ENCODE results near the gene OTOG. TPM values are rescaled to one million over a fixed set of nuclear protein-coding genes. Genes with fewer than 3 reads are reported as not detected.

Gene OTOG
- total RNA-seq, 1 experiment from 2014 or later: not detected

DNA sequence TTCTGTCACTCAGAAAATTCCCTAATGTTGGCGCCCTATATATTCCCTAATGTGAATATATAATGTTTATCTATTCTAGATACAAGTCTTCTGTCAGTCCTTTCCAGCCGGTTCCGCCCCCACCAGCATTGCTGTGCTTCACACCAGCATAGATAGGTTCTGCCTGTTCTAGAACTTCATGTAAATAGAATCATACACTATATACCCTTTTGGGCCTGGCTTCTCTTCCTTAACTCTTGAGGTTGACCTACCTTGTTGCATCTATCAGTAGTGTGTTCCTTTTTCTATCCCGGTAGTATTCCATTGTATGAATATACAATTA lies 34.6 kb downstream of the OTOG start:
- peaks cover 67% of the 10 kb centered on the region for H3K27me3 ChIP-seq (ENCODE audit: low read length)
- H3K9me2 ChIP-seq (replicated peaks; ENCODE audit: low read length): no peaks in the 10 kb centered on the region
- no peaks in the 10 kb centered on the region for H3K79me2 ChIP-seq (ENCODE audit: low read length)
- H4K20me1 ChIP-seq (ENCODE audit: low read length): no peaks in the 10 kb centered on the region
- H3K9ac ChIP-seq (ENCODE audit: low read length): no peak overlapping the region
- H3K4me2 ChIP-seq (ENCODE audit: low read length): no peak overlapping the region
- no peak overlapping the region for H3K4me3 ChIP-seq (ENCODE audit: low read length)
- H3K4me1 ChIP-seq (ENCODE audit: insufficient read depth, low read length): no peaks in the 10 kb centered on the region
- CTCF ChIA-PET: no interaction called here
- intact Hi-C loops (cut with micrococcal nuclease): no loop called here
- ATAC-seq (no peak), DNase-seq (no peak)
- no peaks in the 10 kb centered on the region for H3K36me3 ChIP-seq (ENCODE audit: low read depth, low read length)
- no TSS peak for BruUV-seq (replicated peaks)
- TF ChIP-seq, protein P1, sequence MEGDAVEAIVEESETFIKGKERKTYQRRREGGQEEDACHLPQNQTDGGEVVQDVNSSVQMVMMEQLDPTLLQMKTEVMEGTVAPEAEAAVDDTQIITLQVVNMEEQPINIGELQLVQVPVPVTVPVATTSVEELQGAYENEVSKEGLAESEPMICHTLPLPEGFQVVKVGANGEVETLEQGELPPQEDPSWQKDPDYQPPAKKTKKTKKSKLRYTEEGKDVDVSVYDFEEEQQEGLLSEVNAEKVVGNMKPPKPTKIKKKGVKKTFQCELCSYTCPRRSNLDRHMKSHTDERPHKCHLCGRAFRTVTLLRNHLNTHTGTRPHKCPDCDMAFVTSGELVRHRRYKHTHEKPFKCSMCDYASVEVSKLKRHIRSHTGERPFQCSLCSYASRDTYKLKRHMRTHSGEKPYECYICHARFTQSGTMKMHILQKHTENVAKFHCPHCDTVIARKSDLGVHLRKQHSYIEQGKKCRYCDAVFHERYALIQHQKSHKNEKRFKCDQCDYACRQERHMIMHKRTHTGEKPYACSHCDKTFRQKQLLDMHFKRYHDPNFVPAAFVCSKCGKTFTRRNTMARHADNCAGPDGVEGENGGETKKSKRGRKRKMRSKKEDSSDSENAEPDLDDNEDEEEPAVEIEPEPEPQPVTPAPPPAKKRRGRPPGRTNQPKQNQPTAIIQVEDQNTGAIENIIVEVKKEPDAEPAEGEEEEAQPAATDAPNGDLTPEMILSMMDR (conservative IDR thresholded peaks at IDR 0.05; ENCODE audit: low read depth, low read length): no peak
- TF ChIP-seq EZH2 (IDR thresholded peaks at IDR 0.05; ENCODE audit: low read length, unreplicated experiment) (no peak), EZH2phosphoT487 (IDR thresholded peaks at IDR 0.05; ENCODE audit: borderline replicate concordance, low read length) (no peak)
- H3K9me3 ChIP-seq (ENCODE audit: low read length): no peaks in the 10 kb centered on the region
- H3F3A ChIP-seq (ENCODE audit: low read length, unreplicated experiment): no peaks in the 10 kb centered on the region
- H2AFZ ChIP-seq (ENCODE audit: low read length): no peak overlapping the region
- POLR2A ChIA-PET (ENCODE audit: unreplicated experiment): no interaction called here
- H3K27ac ChIP-seq (ENCODE audit: low read length): no peak overlapping the region

DNA sequence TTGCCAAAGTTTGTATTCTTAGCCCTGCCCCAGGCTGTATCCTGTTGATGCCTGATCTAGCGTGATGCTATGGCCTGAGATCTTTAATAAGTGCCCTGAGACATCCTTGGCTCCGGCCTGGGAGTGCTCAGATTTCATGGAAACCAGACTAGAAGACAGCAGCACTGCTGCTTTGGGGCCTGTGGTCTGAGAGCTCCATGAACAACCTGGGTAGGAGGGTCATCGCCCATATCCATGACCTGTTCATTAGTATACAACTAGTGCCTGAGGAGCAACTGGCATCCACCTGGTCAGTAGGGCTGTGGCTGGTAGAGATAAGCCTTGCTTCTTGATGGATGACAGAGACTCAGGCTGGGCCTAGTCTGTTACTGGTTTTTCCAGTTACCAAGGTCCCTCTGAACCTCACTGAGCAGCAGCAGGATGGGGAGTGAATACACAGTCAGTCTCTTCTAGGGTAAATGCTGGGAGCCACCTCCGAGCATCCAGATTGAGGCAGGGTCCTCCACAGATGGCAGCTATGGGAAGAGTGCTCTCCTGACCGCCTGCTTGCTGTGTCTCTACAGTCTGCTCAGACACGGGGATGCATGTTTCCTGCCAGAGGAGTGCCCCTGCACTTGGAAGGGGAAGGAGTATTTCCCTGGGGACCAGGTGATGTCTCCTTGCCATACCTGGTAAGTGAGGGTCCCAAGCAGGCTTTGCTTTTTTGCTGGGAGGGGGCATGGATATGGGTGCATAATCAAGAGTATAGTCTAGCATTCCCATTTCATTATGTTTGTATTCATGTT lies 39.0 kb downstream of the OTOG start:
- no peaks in the 10 kb centered on the region for H3K9me2 ChIP-seq (replicated peaks; ENCODE audit: low read length)
- no peaks in the 10 kb centered on the region for H3K9me3 ChIP-seq (ENCODE audit: low read length)
- BruUV-seq (replicated peaks): no TSS peak
- no peak overlapping the region for H2AFZ ChIP-seq (ENCODE audit: low read length)
- H4K20me1 ChIP-seq (ENCODE audit: low read length): no peaks in the 10 kb centered on the region
- no peak overlapping the region for H3K4me2 ChIP-seq (ENCODE audit: low read length)
- CTCF ChIA-PET: no interaction called here
- no peaks in the 10 kb centered on the region for H3F3A ChIP-seq (ENCODE audit: low read length, unreplicated experiment)
- H3K4me3 ChIP-seq (ENCODE audit: low read length): no peak overlapping the region
- no peaks in the 10 kb centered on the region for H3K4me1 ChIP-seq (ENCODE audit: insufficient read depth, low read length)
- no peaks in the 10 kb centered on the region for H3K36me3 ChIP-seq (ENCODE audit: low read depth, low read length)
- no peak overlapping the region for H3K27ac ChIP-seq (ENCODE audit: low read length)
- no peak overlapping the region for H3K9ac ChIP-seq (ENCODE audit: low read length)
- H3K27me3 ChIP-seq (ENCODE audit: low read length): peaks cover 71% of the 10 kb centered on the region
- DNase-seq: no peak
- intact Hi-C loops (cut with micrococcal nuclease): no loop called here
- H3K79me2 ChIP-seq (ENCODE audit: low read length): no peaks in the 10 kb centered on the region
- TF ChIP-seq EZH2phosphoT487 (IDR thresholded peaks at IDR 0.05; ENCODE audit: borderline replicate concordance, low read length): no peak
- TF ChIP-seq, protein P1 (conservative IDR thresholded peaks at IDR 0.05; ENCODE audit: low read depth, low read length): no peak
- ATAC-seq: no peak
- POLR2A ChIA-PET (ENCODE audit: unreplicated experiment): no interaction called here

DNA sequence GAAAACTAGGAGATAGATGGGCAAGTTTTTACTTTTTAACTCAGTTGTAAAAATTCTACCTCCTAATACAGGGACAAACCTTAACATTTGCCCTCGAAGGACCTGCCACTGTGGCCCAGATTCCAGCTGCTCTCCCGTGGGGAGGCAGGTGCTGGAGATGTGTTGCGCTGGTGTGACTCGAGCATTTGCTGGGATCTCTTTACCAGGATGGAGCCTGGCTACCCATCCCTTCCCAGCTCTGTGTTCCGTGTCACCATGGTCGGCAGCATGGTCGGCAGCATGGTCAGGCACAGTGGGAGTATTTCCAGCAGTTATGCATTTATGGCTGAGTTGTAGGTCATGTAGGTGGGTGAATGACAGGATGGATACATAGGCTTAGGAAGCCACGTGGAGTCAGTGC lies 41.1 kb downstream of the OTOG start:
- Histone ChIP-seq H3K79me2 (ENCODE audit: low read length) (no peaks in the 10 kb centered on the region), H3K9me3 (ENCODE audit: low read length) (no peaks in the 10 kb centered on the region), H3K9ac (ENCODE audit: low read length) (no peak overlapping the region), H3K27ac (ENCODE audit: low read length) (no peak overlapping the region), H3K27me3 (ENCODE audit: low read length) (peaks cover 73% of the 10 kb centered on the region), H3K4me1 (ENCODE audit: insufficient read depth, low read length) (no peaks in the 10 kb centered on the region), H4K20me1 (ENCODE audit: low read length) (no peaks in the 10 kb centered on the region), H3F3A (ENCODE audit: low read length, unreplicated experiment) (no peaks in the 10 kb centered on the region), H3K9me2 (replicated peaks; ENCODE audit: low read length) (no peaks in the 10 kb centered on the region), H2AFZ (ENCODE audit: low read length) (no peak overlapping the region), H3K4me2 (ENCODE audit: low read length) (no peak overlapping the region), H3K36me3 (ENCODE audit: low read depth, low read length) (no peaks in the 10 kb centered on the region), H3K4me3 (ENCODE audit: low read length) (no peak overlapping the region)
- intact Hi-C loops (cut with micrococcal nuclease): no loop called here
- no peak for DNase-seq
- no peak for ATAC-seq
- CTCF ChIA-PET: no interaction called here
- no TSS peak for BruUV-seq (replicated peaks)
- TF ChIP-seq EZH2phosphoT487 (IDR thresholded peaks at IDR 0.05; ENCODE audit: borderline replicate concordance, low read length) (no peak), EZH2 (IDR thresholded peaks at IDR 0.05; ENCODE audit: low read length, unreplicated experiment) (no peak)
- TF ChIP-seq, protein P1 (conservative IDR thresholded peaks at IDR 0.05; ENCODE audit: low read depth, low read length): no peak
- POLR2A ChIA-PET (ENCODE audit: unreplicated experiment): no interaction called here
